GM19099 (cell line): ENCODE results near the gene ZNF587B.

Experiments
- POLR2A ChIP-seq: IDR thresholded peaks from 3 replicates; pipeline ENCODE4 v1.6.1; 2011; ENCODE audit warnings: low read depth; ENCODE audit not compliant: insufficient read length; ENCODE audit errors: extremely low read depth

Gene ZNF587B

DNA sequence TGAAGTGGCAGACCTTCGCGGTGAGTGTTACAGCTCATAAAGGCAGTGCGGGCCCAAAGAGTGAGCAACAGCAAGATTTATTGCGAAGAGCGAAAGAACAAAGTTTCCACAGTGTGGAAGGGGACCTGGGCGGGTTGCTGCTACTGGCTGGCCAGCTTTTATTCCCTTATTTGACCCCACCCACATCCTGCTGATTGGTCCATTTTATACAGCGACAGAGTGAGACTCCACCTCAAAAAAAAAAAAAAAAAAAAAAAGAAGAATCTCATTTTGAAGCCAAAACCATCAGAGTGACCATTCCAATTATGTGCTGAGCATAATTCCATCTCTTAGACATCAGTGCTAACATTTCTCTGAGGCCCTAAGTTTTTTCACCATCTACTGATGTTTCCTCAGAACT lies 13.4 kb upstream of the ZNF587B start:
- TF ChIP-seq POLR2A: no peak

GRCh38 chr19:57817976-57818375 lies 12.1 kb upstream of the ZNF587B start:
- TF ChIP-seq POLR2A: no peak

DNA sequence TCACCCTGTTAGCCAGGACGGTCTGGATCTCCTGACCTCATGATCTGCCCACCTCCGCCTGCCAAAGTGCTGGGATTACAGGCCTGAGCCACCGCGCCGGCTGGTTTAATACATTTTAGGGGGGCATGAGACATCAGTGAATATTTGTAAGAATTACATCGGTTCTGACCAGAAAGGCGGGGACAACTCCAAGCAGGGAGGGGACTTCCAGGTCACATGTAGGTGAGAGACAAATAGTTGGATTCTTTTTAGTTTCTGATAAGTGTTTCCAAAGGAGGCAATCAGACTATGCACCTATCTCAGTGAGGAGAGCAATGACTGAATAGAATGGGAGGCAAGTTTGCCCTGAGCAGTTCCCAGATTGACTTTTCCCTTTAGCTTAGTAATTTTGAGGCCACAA lies 11.7 kb upstream of the ZNF587B start:
- no peak for TF ChIP-seq POLR2A

DNA sequence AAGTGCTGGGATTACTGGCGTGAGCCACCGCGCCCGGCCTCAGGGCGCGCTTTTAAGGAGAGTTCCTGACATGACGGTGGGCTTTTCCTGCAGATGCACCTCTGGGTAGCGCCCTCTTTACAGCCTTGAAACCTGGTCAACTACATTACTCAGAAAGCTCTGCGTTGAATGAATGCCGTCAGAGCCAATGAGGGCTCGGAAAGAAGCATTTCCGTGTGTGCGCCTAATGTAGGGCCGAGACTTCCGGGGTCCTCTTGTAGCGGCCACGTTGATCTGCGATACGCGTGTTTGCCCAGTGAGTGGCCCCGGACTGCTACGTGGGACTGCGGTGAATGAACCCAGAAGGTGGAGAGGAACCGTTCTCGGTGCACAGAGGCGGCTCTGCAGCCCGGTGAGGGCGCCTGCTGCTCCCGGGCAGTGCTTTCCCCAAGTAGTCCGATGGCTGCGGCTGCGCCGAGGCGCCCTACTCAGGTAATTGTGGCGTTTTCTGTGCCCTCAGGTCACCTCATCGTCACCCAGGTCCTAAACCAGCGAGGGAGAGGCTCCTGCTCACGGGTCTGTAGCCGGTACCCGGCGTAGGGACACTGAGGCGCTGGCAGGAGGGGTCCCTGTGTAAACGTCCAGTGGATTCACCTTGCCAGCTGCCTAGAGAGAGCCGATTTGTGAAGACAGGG lies 10.5 kb upstream of the ZNF587B start:
- TF ChIP-seq POLR2A: peak; percentile 80

- TF ChIP-seq POLR2A: no peak
These were observed 9.5 kb upstream of the ZNF587B start for GRCh38 chr19:57820599-57820998.

GRCh38 chr19:57825511-57825910 lies 4.6 kb upstream of the ZNF587B start:
- no peak for TF ChIP-seq POLR2A

GRCh38 chr19:57829316-57829715 lies 783 bp upstream of the ZNF587B start:
- no peak for TF ChIP-seq POLR2A

DNA sequence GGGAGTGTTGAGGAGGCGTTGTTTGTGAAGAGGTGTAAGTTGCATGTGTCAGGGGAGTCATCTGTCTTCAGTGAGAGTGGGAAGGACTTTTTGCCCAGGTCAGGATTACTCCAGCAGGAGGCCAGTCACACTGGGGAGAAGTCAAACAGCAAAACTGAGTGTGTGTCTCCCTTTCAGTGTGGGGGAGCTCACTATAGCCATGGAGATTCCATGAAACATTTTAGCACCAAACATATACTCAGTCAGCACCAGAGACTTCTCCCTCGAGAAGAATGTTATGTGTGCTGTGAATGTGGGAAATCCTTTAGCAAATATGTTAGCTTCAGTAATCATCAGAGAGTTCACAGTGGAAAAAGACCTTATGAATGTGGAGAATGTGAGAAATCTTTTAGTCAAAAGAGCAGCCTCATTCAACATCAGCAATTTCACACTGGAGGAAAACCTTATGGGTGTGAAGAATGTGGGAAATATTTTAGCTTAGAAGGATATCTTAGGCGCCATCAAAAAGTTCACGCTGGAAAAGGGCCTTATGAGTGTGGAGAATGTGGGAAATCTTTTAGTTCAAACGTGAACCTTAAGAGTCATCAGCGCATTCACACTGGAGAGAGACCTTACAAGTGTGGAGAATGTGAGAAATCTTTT lies 11.1 kb downstream of the ZNF587B start:
- TF ChIP-seq POLR2A: no peak

GRCh38 chr19:57849666-57850473 lies 19.8 kb downstream of the ZNF587B start, which contains the start of gene ZNF587:
TSS of gene ZNF587 (plus strand) at chr19:57849859. CDS start at chr19:57850039, 180 bp downstream.
- TF ChIP-seq POLR2A: peak; percentile 68

DNA sequence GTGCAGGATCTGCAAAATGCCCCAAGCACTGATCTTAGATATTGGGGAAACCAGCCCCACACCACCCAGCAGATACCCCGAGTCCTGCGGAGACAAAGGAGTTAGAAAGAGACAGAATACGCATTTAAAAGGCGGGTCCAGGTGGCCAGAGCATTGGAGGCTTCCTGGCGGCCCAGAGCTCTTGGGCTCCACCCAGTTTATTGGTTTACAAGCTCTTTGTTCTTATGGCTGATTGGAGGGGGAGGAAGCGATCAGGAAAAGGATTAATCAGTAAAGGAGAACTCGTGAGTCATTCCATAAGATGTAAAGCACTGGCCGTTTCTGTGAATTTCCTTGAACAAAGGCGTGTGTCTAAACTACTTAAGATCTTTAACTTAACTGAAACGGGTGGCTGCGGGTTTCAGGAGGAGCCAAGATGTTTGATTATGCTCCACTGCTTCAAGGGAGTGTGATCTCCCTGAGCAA lies 20.5 kb downstream of the ZNF587B start:
- no peak for TF ChIP-seq POLR2A

DNA sequence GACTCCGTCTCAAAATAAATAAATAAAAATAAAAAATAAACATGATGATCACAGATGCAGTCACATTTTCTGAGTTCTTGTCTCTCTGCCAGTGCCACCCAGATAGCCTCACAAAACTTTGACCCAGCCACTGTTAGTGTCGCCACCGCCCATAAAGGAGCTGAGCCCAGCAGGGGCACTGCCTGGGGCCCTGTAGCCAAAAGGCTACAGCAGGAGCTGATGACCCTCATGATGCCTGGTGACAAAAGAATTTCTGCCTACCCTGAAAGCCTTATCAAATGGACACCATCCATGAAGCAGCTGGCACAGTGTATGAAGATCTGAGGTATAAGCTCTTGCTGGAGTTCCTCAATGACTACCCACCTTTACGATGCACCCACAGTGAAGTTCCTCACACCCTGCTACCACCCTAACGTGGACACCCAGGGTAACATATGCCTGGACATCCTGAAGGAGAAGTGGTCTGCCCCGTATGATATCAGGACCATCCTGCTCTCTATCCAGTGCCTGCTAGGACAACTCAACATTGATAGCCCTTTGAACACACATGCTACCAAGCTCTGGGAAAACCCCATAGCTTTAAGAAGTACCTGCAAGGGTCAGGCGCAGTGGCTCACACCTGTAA lies 37.9 kb downstream of the ZNF587B start:
- TF ChIP-seq POLR2A: no peak

GRCh38 chr19:57870225-57870624 lies 40.1 kb downstream of the ZNF587B start:
- no peak for TF ChIP-seq POLR2A

- TF ChIP-seq POLR2A: no peak
These were observed 42.4 kb downstream of the ZNF587B start for GRCh38 chr19:57872450-57872849.

DNA sequence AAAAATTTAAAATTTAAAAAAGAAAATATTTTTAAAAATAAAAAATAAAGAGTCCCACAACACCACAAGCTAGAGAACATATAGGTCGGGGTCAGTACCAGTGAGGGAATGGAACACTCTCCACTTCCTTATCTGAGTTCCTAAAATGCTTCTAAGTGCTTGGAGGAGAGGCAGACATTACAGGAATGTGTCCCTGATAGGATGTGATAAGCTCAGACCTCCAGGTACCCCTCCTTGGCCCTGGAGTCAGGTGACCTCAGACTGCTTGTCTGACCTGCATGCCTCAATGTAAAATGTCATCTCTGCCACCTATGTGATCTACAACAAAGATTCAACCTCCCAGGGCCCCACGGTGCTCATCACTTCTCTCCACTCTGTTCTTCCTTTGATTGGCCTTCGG lies 55.9 kb downstream of the ZNF587B start:
- TF ChIP-seq POLR2A: no peak
